Sigmoid colon (tissue), 4 donors: ENCODE results near the gene GADD45GIP1.

Source experiments
- EP300 ChIP-seq, 4 donors: sonication (generic); formaldehyde crosslinking; IDR thresholded peaks; one replicate each; pipeline ENCODE4 v1.6.1; 2017; ENCODE audit warnings: antibody characterized with exemption in 4 of 4
- POLR2A ChIP-seq, 2 donors: fragments of 450-650 bp; IDR thresholded peaks; one replicate each; pipeline ENCODE4 v1.6.1; 2016; ENCODE audit warnings: antibody characterized with exemption in 2 of 2, mild to moderate bottlenecking in 2 of 2, moderate library complexity in 2 of 2
- TF ChIP-seq, protein P1 (sequence below), 4 experiments: fragments of 450-650 bp in 3 of 4; fragments of 200-600 bp in 1 of 4; IDR thresholded peaks; one replicate each; pipeline ENCODE4 v1.5.1; 2016 to 2019; ENCODE audit warnings: antibody characterized with exemption in 4 of 4, mild to moderate bottlenecking in 3 of 4, moderate library complexity in 2 of 4

GRCh38 chr19:12912571-12912970 lies 44.5 kb downstream of the GADD45GIP1 start:
- TF ChIP-seq, protein P1, sequence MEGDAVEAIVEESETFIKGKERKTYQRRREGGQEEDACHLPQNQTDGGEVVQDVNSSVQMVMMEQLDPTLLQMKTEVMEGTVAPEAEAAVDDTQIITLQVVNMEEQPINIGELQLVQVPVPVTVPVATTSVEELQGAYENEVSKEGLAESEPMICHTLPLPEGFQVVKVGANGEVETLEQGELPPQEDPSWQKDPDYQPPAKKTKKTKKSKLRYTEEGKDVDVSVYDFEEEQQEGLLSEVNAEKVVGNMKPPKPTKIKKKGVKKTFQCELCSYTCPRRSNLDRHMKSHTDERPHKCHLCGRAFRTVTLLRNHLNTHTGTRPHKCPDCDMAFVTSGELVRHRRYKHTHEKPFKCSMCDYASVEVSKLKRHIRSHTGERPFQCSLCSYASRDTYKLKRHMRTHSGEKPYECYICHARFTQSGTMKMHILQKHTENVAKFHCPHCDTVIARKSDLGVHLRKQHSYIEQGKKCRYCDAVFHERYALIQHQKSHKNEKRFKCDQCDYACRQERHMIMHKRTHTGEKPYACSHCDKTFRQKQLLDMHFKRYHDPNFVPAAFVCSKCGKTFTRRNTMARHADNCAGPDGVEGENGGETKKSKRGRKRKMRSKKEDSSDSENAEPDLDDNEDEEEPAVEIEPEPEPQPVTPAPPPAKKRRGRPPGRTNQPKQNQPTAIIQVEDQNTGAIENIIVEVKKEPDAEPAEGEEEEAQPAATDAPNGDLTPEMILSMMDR (IDR thresholded peaks at IDR 0.05): no peak
- TF ChIP-seq EP300 (IDR thresholded peaks at IDR 0.05) (no peak), POLR2A (IDR thresholded peaks at IDR 0.05) (no peak)
